Tibial artery (tissue), 4 donors: Measurements from ENCODE around the gene PCNT.

Experiments used
- DNase-seq, 2 donors: peaks; one replicate each; pipeline ENCODE4 v3.0.0-alpha.2; 2019
- H3K27ac ChIP-seq, 2 donors: fragments of 200-600 bp; sonication (generic) in 1 of 2; 1 replicate in 1 of 2; 2 replicates in 1 of 2; pipeline ENCODE4 v1.5.1; 2018 to 2019; ENCODE audit warnings: mild to moderate bottlenecking in 1 of 2
- H3K27me3 ChIP-seq, 2 donors: fragments of 200-600 bp; sonication (generic) in 1 of 2; one replicate each; pipeline versions ENCODE4 v1.5.1 to v1.6.0; 2016 to 2019
- H3K36me3 ChIP-seq, 3 donors: fragments of 200-600 bp; sonication (generic) in 2 of 3; one replicate each; pipeline ENCODE4 v1.5.1; 2016 to 2019; ENCODE audit warnings: mild to moderate bottlenecking in 2 of 3
- H3K4me1 ChIP-seq, 4 donors: fragments of 200-600 bp; sonication (generic) in 2 of 4; 1 replicate in 3 of 4; 2 replicates in 1 of 4; pipeline ENCODE4 v1.5.1; 2016 to 2019
- H3K4me3 ChIP-seq, 2 donors: fragments of 200-600 bp; sonication (generic) in 1 of 2; 1 replicate in 1 of 2; 2 replicates in 1 of 2; pipeline ENCODE4 v1.5.1; 2018 to 2019; ENCODE audit warnings: mild to moderate bottlenecking in 2 of 2
- H3K9me3 ChIP-seq, 3 donors: fragments of 200-600 bp; sonication (generic) in 1 of 3; one replicate each; pipeline ENCODE4 v1.5.1; 2016 to 2019
- intact Hi-C: fragments of 100-400 bp; cut with DNase I; formaldehyde crosslinking; loops from one replicate; pipeline ENCODE4 v1.15.0; 2023; ENCODE audit warnings: low total_unique reads
- TF ChIP-seq, protein P1 (sequence below), 2 experiments: fragments of 200-600 bp in 1 of 2; fragments of 450-650 bp in 1 of 2; IDR thresholded peaks; one replicate each; pipeline ENCODE4 v1.5.1; 2017 to 2019; ENCODE audit warnings: antibody characterized with exemption in 2 of 2, mild to moderate bottlenecking in 1 of 2, moderate library complexity in 1 of 2

Gene PCNT

DNA sequence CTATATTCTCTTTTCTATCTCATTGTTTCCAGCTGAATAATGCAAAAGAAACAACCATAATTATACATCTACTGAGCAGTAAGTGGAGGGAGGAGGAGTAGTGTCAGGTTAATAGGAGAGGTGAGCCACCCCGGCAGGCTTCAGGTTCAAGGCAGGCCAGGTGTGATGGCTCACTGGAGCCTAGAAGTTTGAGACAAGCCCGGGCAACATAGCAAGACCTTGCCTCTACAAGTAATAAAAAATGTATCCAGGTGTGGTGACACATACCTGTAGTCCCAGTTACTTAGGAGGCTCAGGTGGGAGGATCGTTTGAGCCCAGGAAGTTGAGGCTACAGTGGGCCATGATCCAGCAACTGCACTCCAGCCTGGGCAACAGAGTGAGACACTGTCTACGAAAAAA lies 132.8 kb downstream of the PCNT start:
- intact Hi-C loops, result no loop called here
- TF ChIP-seq, protein P1, sequence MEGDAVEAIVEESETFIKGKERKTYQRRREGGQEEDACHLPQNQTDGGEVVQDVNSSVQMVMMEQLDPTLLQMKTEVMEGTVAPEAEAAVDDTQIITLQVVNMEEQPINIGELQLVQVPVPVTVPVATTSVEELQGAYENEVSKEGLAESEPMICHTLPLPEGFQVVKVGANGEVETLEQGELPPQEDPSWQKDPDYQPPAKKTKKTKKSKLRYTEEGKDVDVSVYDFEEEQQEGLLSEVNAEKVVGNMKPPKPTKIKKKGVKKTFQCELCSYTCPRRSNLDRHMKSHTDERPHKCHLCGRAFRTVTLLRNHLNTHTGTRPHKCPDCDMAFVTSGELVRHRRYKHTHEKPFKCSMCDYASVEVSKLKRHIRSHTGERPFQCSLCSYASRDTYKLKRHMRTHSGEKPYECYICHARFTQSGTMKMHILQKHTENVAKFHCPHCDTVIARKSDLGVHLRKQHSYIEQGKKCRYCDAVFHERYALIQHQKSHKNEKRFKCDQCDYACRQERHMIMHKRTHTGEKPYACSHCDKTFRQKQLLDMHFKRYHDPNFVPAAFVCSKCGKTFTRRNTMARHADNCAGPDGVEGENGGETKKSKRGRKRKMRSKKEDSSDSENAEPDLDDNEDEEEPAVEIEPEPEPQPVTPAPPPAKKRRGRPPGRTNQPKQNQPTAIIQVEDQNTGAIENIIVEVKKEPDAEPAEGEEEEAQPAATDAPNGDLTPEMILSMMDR (IDR thresholded peaks at IDR 0.05), result no peak
- Histone ChIP-seq H3K4me1 (peaks cover 0 to 48% (median 28%) of the 10 kb centered on the region in 4 donors), H3K36me3 (no peaks in the 10 kb centered on the region), H3K27me3 (no peaks in the 10 kb centered on the region), H3K27ac (no peak overlapping the region), H3K4me3 (no peak overlapping the region), H3K9me3 (no peaks in the 10 kb centered on the region)
- DNase-seq, result no peak

DNA sequence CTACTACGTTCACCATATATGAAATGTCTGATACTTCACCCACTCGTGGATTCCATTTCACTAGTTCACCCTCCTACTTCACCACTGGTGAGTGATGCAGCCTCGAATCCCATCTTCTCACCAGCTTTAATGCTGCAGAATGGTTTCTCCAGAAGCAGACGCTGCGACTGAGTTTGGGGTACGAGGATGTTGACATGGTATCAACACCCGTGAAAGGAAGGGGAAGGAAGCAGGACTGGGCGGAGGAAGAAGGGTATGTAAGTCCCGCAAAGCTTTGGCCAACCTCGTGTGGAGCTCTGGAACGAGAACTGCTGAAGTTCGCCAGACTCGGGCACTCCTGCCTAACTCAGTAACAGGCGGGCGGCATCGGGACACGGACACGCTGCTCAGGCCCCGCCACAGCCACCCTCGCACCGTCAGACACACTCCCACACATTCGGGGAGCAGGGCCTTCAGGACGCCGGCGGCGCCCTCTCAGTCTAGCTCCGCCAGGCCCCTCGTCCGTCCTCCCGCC lies 133.9 kb downstream of the PCNT start:
- H3K27me3 ChIP-seq, result no peaks in the 10 kb centered on the region
- H3K27ac ChIP-seq, result peak overlapping the region; percentile 68 to 76
- peak; percentile 40 to 74 for DNase-seq
- peaks cover 0 to 48% (median 30%) of the 10 kb centered on the region in 4 donors for H3K4me1 ChIP-seq
- no peaks in the 10 kb centered on the region for H3K9me3 ChIP-seq
- H3K4me3 ChIP-seq, result peak overlapping the region; percentile 90 to 92
- H3K36me3 ChIP-seq, result no peaks in the 10 kb centered on the region
- intact Hi-C loops, result no loop called here
- TF ChIP-seq, protein P1 (IDR thresholded peaks at IDR 0.05), result no peak

DNA sequence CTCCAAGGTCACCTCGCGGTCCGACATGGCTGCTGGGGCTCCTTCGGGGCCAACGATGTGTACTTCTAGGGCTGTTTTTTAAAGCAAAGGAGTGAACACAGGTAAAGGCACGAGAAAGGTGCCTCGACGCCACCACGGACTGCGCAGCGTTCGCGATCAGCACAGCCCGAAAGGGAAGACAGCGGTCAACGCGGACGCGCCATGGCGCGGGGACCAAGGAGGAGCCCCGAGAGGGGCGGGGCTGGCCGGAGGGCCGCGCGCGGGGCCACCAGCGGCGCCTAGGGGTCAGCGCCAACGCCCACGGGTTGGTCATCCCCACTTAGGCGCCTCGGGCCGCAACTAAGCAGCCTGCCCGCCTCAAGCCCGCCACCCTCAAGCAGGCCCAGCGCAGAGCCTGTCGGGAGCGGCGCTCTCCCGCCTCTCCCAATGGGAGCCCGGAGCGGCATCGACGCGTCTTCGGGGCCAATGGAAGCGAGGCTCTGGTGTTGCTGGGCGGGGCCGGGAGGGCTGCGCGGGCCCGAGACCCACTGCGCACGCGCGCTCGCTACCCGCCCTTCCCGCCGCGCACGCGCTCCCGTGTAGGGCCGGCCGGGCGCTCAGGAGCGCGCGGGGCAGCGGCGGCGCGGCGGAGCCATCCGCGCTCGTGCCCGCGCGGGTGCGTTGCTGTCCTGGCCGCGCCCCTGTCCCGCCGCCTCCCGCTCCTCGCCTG lies 134.5 kb downstream of the PCNT start, which contains the start of gene DIP2A:
Gene DIP2A, plus strand, starts transcription at position 577 of the 709 bp plus-strand sequence. CDS start 241 bp downstream, outside the sequence.
- DNase-seq, result peak; percentile 91 to 97
- peaks cover 0 to 48% (median 30%) of the 10 kb centered on the region in 4 donors for H3K4me1 ChIP-seq
- no peaks in the 10 kb centered on the region for H3K36me3 ChIP-seq
- H3K4me3 ChIP-seq, result peak within 1 kb of the TSS; percentile 90 to 92
- TF ChIP-seq, protein P1 (IDR thresholded peaks at IDR 0.05), result no peak
- no peaks in the 10 kb centered on the region for H3K9me3 ChIP-seq
- intact Hi-C loops, result no loop called here
- no peaks in the 10 kb centered on the region for H3K27me3 ChIP-seq
- H3K27ac ChIP-seq, result peak within 1 kb of the TSS; percentile 79 to 85

DNA sequence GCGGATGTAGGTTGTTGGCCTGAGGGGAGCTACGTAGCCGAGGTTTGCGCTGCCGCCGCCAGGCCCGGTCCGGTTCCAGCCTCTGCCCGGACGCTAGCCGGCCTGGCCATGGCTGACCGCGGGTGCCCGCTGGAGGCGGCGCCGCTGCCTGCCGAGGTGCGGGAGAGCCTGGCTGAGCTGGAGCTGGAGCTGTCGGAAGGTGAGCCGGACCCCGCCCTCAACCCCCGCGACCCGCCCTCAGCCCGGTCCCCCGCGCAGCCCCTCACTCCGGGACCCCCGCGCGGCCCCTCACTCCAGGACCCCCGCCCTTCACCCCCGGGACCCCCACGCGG lies 135.0 kb downstream of the PCNT start:
- H3K27me3 ChIP-seq, result no peaks in the 10 kb centered on the region
- peak overlapping the region; percentile 90 to 92 for H3K4me3 ChIP-seq
- peaks cover 0 to 47% (median 29%) of the 10 kb centered on the region in 4 donors for H3K4me1 ChIP-seq
- DNase-seq, result no peak
- no peaks in the 10 kb centered on the region for H3K9me3 ChIP-seq
- peaks cover 0 to 2% (median 0%) of the 10 kb centered on the region in 3 donors for H3K36me3 ChIP-seq
- intact Hi-C loops, result no loop called here
- TF ChIP-seq, protein P1 (IDR thresholded peaks at IDR 0.05), result peak in 1 of 2 experiments; percentile 18
- H3K27ac ChIP-seq, result peak overlapping the region; percentile 79 to 85

DNA sequence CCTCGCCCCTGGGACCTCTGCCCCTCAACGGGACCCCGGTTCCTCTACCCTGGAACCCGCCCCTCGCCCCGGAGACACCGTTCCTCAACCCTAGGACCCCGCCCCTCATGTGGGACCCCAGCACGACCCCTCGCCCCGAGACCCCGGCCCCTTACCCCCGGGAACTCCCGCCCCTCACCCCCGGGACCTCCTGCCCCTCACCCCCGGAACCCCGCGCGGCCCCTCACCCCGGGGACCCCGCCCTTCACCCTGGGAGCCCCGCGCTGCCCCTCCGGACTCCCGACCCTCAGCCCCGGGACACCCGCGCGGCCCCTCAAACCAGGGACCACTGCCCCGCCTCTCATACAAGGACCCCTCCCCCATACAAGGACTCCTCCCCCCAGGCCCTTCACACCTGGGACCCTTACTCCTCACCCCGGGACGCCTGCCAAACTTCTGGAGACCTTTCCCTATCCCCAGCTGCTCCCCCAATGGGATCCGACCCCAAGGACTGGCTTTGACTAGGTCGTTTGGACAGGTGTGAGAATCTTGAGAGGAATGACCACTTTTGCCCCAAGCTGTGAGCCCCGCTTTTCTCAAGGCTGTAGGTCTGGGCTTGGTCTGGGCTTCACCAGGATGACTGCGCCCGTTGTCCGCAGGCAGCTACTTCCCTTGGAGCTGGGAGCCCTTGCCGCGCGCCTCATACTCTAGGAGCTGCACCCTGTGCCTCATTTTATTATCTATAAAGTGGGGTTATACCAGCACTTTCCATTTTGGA lies 135.6 kb downstream of the PCNT start:
- peaks cover 0 to 5% (median 0%) of the 10 kb centered on the region in 3 donors for H3K36me3 ChIP-seq
- intact Hi-C loops, result no loop called here
- peaks cover 0 to 41% (median 27%) of the 10 kb centered on the region in 4 donors for H3K4me1 ChIP-seq
- peak; percentile 41 to 77 for DNase-seq
- H3K4me3 ChIP-seq, result peak overlapping the region; percentile 90 to 92
- TF ChIP-seq, protein P1 (IDR thresholded peaks at IDR 0.05), result no peak
- no peaks in the 10 kb centered on the region for H3K9me3 ChIP-seq
- no peaks in the 10 kb centered on the region for H3K27me3 ChIP-seq
- peak overlapping the region; percentile 79 to 85 for H3K27ac ChIP-seq
